EH (cell line): Measurements from ENCODE around the gene RUNX1.

Experiments
- DNase-seq: peaks from one replicate; pipeline ENCODE4 v3.0.0-alpha.2; 2015; ENCODE audit warnings: low read depth

Gene RUNX1

GRCh38 chr21:34992736-34993398 lies 56.2 kb downstream of the RUNX1 start:
- DNase-seq = no peak

- DNase-seq = no peak
These were observed 56.9 kb downstream of the RUNX1 start for GRCh38 chr21:34992180-34992579.

GRCh38 chr21:34991366-34991957 lies 57.6 kb downstream of the RUNX1 start:
- DNase-seq = no peak

- DNase-seq = no peak
These were observed 58.3 kb downstream of the RUNX1 start for GRCh38 chr21:34990842-34991241.

- DNase-seq = no peak
These were observed 59.6 kb downstream of the RUNX1 start for GRCh38 chr21:34989337-34990151.

- no peak for DNase-seq
These were observed 60.5 kb downstream of the RUNX1 start for GRCh38 chr21:34988625-34989024.

- no peak for DNase-seq
These were observed 61.0 kb downstream of the RUNX1 start for GRCh38 chr21:34988139-34988538.

- DNase-seq = peak; percentile 57
These were observed 61.5 kb downstream of the RUNX1 start for GRCh38 chr21:34987501-34988072.

- peak; percentile 90 for DNase-seq
These were observed 62.3 kb downstream of the RUNX1 start for GRCh38 chr21:34986561-34987500.

GRCh38 chr21:34984356-34985058 lies 64.6 kb downstream of the RUNX1 start:
- DNase-seq = no peak

GRCh38 chr21:34983680-34984086 lies 65.4 kb downstream of the RUNX1 start:
- DNase-seq = peak; percentile 88

GRCh38 chr21:34981791-34982190 lies 67.3 kb downstream of the RUNX1 start:
- no peak for DNase-seq

GRCh38 chr21:34980423-34981115 lies 68.5 kb downstream of the RUNX1 start:
- DNase-seq = no peak

GRCh38 chr21:34979383-34979782 lies 69.7 kb downstream of the RUNX1 start:
- no peak for DNase-seq

GRCh38 chr21:34977333-34977732 lies 71.8 kb downstream of the RUNX1 start:
- no peak for DNase-seq

- DNase-seq = peak; percentile 52
These were observed 74.7 kb downstream of the RUNX1 start for GRCh38 chr21:34974162-34974981.

GRCh38 chr21:34973685-34974084 lies 75.4 kb downstream of the RUNX1 start:
- no peak for DNase-seq

GRCh38 chr21:34971656-34972055 lies 77.4 kb downstream of the RUNX1 start:
- DNase-seq = peak; percentile 50

GRCh38 chr21:34970566-34970965 lies 78.5 kb downstream of the RUNX1 start:
- no peak for DNase-seq

GRCh38 chr21:34970167-34970500 lies 79.0 kb downstream of the RUNX1 start:
- no peak for DNase-seq
